DOHH2 (cell line): ENCODE measurements around the gene BRCA2.

ENCODE experiments used
- EZH2phosphoT487 ChIP-seq: fragments of 200-600 bp; sonication (generic); IDR thresholded peaks from 2 replicates; pipeline ENCODE4 v1.6.1; 2017; ENCODE audit warnings: borderline replicate concordance, mild to moderate bottlenecking, antibody characterized with exemption, low read length, moderate library complexity, mixed read lengths
- TF ChIP-seq, protein P1 (sequence below): fragments of 200-600 bp; sonication (generic); IDR thresholded peaks from one replicate; pipeline ENCODE4 v1.5.1; 2014; ENCODE audit warnings: antibody characterized with exemption, mild to moderate bottlenecking, low read depth, low read length; ENCODE audit not compliant: poor library complexity, severe bottlenecking

DNA sequence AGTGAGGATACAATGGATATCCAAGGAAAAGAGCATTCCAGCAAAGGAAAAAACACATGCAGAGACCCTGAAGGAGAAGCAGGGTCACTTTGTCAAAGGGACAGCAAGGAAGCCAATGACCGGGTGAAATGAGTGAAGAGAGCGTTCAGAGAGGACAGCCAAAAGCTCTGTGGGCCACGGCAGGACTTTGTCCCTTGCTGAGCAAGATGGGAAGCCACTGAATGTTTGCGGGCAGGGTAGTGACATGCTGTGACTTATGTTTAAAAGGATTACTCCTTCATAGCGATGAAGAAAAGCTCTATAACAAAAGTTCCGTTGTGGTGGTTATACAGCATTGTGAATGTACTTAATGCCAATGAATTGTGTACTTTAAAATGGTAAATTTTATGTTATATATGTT lies 16.6 kb upstream of the BRCA2 start:
- no peak for TF ChIP-seq EZH2phosphoT487
- TF ChIP-seq, protein P1, sequence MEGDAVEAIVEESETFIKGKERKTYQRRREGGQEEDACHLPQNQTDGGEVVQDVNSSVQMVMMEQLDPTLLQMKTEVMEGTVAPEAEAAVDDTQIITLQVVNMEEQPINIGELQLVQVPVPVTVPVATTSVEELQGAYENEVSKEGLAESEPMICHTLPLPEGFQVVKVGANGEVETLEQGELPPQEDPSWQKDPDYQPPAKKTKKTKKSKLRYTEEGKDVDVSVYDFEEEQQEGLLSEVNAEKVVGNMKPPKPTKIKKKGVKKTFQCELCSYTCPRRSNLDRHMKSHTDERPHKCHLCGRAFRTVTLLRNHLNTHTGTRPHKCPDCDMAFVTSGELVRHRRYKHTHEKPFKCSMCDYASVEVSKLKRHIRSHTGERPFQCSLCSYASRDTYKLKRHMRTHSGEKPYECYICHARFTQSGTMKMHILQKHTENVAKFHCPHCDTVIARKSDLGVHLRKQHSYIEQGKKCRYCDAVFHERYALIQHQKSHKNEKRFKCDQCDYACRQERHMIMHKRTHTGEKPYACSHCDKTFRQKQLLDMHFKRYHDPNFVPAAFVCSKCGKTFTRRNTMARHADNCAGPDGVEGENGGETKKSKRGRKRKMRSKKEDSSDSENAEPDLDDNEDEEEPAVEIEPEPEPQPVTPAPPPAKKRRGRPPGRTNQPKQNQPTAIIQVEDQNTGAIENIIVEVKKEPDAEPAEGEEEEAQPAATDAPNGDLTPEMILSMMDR = no peak
